ENCODE results near the gene SLC44A2. TPM values are rescaled to one million over a fixed set of nuclear protein-coding genes. Genes with fewer than 3 reads are reported as not detected.

SLC44A2 gene
- total and polyA plus RNA-seq, 2 experiments from 2014 or later = 43.2 to 65.0 TPM

- peaks cover 18% of the 10 kb centered on the region; the same call in 1 of the 2 replicates for H3F3A ChIP-seq (replicated peaks; ENCODE audit: low read depth)
- H4K20me1 ChIP-seq (replicated peaks; ENCODE audit: insufficient read depth) = peaks cover 38% of the 10 kb centered on the region
- H3K36me3 ChIP-seq (ENCODE audit: insufficient read depth) = peaks cover 33% of the 10 kb centered on the region
- peaks cover 69% of the 10 kb centered on the region for H3K79me2 ChIP-seq (replicated peaks; ENCODE audit: insufficient read depth)
- TF ChIP-seq POLR2AphosphoS5 (IDR thresholded peaks at IDR 0.05; ENCODE audit: low read depth) = peak; percentile 49; the same call in 1 of the 2 replicates
- TF ChIP-seq ETS1 (IDR thresholded peaks at IDR 0.05) = no peak
- ATAC-seq (peak; percentile 40), DNase-seq (ENCODE audit: low spot score) (peak; percentile 95)
- Mint-ChIP-seq H3K4me1 (peaks cover 20% of the 10 kb centered on the region), H3K36me3 (ENCODE audit: low read depth) (peaks cover 65% of the 10 kb centered on the region), H3K9me3 (peaks cover 3% of the 10 kb centered on the region; the same call in 1 of the 3 replicates), H3K27ac (peak overlapping the region; percentile 99), H3K4me3 (peak overlapping the region; percentile 94), H3K27me3 (ENCODE audit: insufficient read depth, low read depth, poor library complexity) (peaks cover 35% of the 10 kb centered on the region)
- H3K27me3 ChIP-seq (ENCODE audit: insufficient read depth) = no peaks in the 10 kb centered on the region
- H3K4me3 ChIP-seq = peak overlapping the region; percentile 70
- H3K4me2 ChIP-seq = peak overlapping the region; percentile 97
- H3K27ac ChIP-seq (ENCODE audit: low read depth) = peak overlapping the region; percentile 100
- no peak overlapping the region for H2AFZ ChIP-seq
- H3K9me2 ChIP-seq (ENCODE audit: insufficient read depth) = no peaks in the 10 kb centered on the region
- peaks cover 32% of the 10 kb centered on the region for H3K4me1 ChIP-seq (ENCODE audit: insufficient read depth)
These were observed 29.5 kb downstream of the SLC44A2 start for GRCh38 chr19:10654610-10655456.

GRCh38 chr19:10655457-10656312 lies 30.3 kb downstream of the SLC44A2 start:
- Histone ChIP-seq H3K27ac (ENCODE audit: low read depth) (peak overlapping the region; percentile 100), H2AFZ (no peak overlapping the region), H3K27me3 (ENCODE audit: insufficient read depth) (no peaks in the 10 kb centered on the region), H3K36me3 (ENCODE audit: insufficient read depth) (peaks cover 42% of the 10 kb centered on the region), H4K20me1 (replicated peaks; ENCODE audit: insufficient read depth) (peaks cover 46% of the 10 kb centered on the region), H3K4me3 (peak overlapping the region; percentile 70), H3F3A (replicated peaks; ENCODE audit: low read depth) (peaks cover 26% of the 10 kb centered on the region), H3K4me2 (peak overlapping the region; percentile 97), H3K4me1 (ENCODE audit: insufficient read depth) (peaks cover 38% of the 10 kb centered on the region), H3K79me2 (replicated peaks; ENCODE audit: insufficient read depth) (peaks cover 77% of the 10 kb centered on the region), H3K9me2 (ENCODE audit: insufficient read depth) (no peaks in the 10 kb centered on the region)
- H3K9me3 Mint-ChIP-seq = peaks cover 3% of the 10 kb centered on the region; the same call in 1 of the 3 replicates
- peak overlapping the region; percentile 94 for H3K4me3 Mint-ChIP-seq
- H3K36me3 Mint-ChIP-seq (ENCODE audit: low read depth) = peaks cover 74% of the 10 kb centered on the region
- peaks cover 26% of the 10 kb centered on the region for H3K4me1 Mint-ChIP-seq
- ATAC-seq = peak; percentile 4
- peak overlapping the region; percentile 99 for H3K27ac Mint-ChIP-seq
- peak; percentile 40 for DNase-seq (ENCODE audit: low spot score)
- H3K27me3 Mint-ChIP-seq (ENCODE audit: insufficient read depth, low read depth, poor library complexity) = peaks cover 44% of the 10 kb centered on the region
- TF ChIP-seq REST (IDR thresholded peaks at IDR 0.05; ENCODE audit: unreplicated experiment) (no peak), STAT1 (IDR thresholded peaks at IDR 0.05; ENCODE audit: unreplicated experiment) (no peak), ZNF114 (CRISPR knock-in tag; IDR thresholded peaks at IDR 0.05) (no peak), EZH2phosphoT487 (IDR thresholded peaks at IDR 0.05; ENCODE audit: unreplicated experiment) (no peak), NANOG (IDR thresholded peaks at IDR 0.05; ENCODE audit: borderline replicate concordance) (no peak), CREB1 (CRISPR knock-in tag; IDR thresholded peaks at IDR 0.05; ENCODE audit: low read depth) (no peak), ETS1 (IDR thresholded peaks at IDR 0.05) (no peak), EZH2 (IDR thresholded peaks at IDR 0.05; ENCODE audit: low read depth, unreplicated experiment) (no peak), ZNF331 (CRISPR knock-in tag; IDR thresholded peaks at IDR 0.05; ENCODE audit: low read depth) (no peak), POLR2AphosphoS5 (IDR thresholded peaks at IDR 0.05; ENCODE audit: low read depth) (peak; percentile 36), JUNB (IDR thresholded peaks at IDR 0.05; ENCODE audit: unreplicated experiment) (no peak)
- TF ChIP-seq, protein P1, sequence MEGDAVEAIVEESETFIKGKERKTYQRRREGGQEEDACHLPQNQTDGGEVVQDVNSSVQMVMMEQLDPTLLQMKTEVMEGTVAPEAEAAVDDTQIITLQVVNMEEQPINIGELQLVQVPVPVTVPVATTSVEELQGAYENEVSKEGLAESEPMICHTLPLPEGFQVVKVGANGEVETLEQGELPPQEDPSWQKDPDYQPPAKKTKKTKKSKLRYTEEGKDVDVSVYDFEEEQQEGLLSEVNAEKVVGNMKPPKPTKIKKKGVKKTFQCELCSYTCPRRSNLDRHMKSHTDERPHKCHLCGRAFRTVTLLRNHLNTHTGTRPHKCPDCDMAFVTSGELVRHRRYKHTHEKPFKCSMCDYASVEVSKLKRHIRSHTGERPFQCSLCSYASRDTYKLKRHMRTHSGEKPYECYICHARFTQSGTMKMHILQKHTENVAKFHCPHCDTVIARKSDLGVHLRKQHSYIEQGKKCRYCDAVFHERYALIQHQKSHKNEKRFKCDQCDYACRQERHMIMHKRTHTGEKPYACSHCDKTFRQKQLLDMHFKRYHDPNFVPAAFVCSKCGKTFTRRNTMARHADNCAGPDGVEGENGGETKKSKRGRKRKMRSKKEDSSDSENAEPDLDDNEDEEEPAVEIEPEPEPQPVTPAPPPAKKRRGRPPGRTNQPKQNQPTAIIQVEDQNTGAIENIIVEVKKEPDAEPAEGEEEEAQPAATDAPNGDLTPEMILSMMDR (conservative IDR thresholded peaks at IDR 0.05; ENCODE audit: low read depth in 2 of 2) = peak; percentile 10 to 19; a peak in 2 of 4 replicates
